Measurements from ENCODE around the gene MBD5. TPM values are rescaled to one million over a fixed set of nuclear protein-coding genes. Genes with fewer than 3 reads are reported as not detected.
"Not testable (repeated sequence)": the region's sequence is repeated elsewhere in the genome, so short reads cannot be mapped to it uniquely, and the experiment has no call there.

The MBD5 gene
- polyA plus RNA-seq, 3 donors from 2014 or later: 10.0 to 19.2 (median 14.3) TPM

DNA sequence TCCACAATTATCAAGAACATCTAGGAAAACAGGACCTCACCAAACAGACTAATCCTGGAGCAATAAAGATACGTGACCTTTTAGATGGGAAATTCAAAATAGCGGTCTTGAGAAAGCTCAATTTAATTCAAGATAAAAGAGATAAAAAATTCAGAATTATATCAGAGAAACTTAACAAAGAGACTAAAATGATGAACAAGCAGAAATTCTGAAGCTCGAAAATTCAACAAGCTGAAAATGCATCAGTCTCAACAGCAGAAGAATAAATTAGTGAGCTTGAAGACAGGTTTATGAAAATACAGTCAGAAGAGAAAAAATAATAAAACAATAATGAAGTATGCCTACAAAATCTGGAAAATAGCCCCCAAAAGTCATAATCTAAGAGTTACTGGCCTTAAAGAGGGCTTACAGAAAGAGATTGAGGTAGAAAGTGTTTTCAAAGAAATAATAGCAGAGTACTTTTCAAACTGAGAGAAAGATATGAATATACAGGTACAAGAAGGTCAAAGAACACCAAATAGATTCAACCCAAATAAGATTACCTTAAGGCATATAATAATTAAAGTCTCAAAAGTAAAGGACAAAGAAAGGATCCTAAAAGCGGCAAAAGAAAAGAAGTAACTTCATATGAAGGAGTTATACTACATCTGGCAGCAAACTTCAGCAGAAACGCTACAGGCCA is 13.5 kb upstream of the MBD5 start:
- H3K9me3 Mint-ChIP-seq: peaks cover 0 to 8% (median 2%) of the 10 kb centered on the region in 6 donors
- no peak overlapping the region for H3K4me3 Mint-ChIP-seq
- no peak overlapping the region for H3K27ac Mint-ChIP-seq
- no peak for DNase-seq
- H3K4me1 Mint-ChIP-seq: peaks cover 52 to 89% of the 10 kb centered on the region in 2 donors
- peaks cover 0 to 1% (median 0%) of the 10 kb centered on the region in 3 donors for H3K27me3 Mint-ChIP-seq (ENCODE audit: low read depth in 3 of 3)
- H3K36me3 Mint-ChIP-seq: peaks cover 0 to 28% (median 9%) of the 10 kb centered on the region in 3 donors

- peaks cover 51 to 92% of the 10 kb centered on the region in 2 donors for H3K4me1 Mint-ChIP-seq
Measured at GRCh38 chr2:148008411-148008810, 12.5 kb upstream of the MBD5 start.

DNA sequence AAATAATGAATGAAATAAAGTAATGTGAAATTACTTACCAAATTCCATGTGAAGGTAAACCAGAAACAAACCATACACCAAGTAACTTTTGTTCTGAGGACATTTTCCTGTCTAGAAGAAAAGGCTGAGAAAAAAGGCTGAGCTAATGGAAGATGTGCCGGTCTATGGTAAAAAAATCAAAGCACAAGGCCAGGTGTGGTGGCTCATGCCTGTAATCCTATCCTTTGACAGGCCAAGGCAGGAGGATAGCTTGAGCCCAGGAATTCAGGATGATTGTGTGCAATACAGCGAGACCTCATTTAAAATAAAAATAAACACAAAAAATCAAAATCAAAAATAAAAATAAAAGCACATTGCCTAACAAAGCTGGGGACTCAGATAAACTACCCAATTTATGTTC is 7.0 kb upstream of the MBD5 start:
- peaks cover 33 to 75% of the 10 kb centered on the region in 2 donors for H3K4me1 Mint-ChIP-seq
- H3K4me3 Mint-ChIP-seq: no peak overlapping the region
- no peak overlapping the region for H3K27ac Mint-ChIP-seq
- H3K27me3 Mint-ChIP-seq (ENCODE audit: low read depth in 3 of 3): peaks cover 0 to 1% (median 0%) of the 10 kb centered on the region in 3 donors
- no peaks in the 10 kb centered on the region for H3K9me3 Mint-ChIP-seq
- DNase-seq: no peak
- H3K36me3 Mint-ChIP-seq: peaks cover 0 to 5% (median 0%) of the 10 kb centered on the region in 3 donors

More at GRCh38 chr2:148008411-148008810, 12.5 kb upstream of the MBD5 start:
- not testable (repeated sequence) for H3K27me3 Mint-ChIP-seq (ENCODE audit: low read depth in 3 of 3); H3K4me3 Mint-ChIP-seq; H3K27ac Mint-ChIP-seq; DNase-seq; H3K9me3 Mint-ChIP-seq
- H3K36me3 Mint-ChIP-seq: peaks cover 0 to 19% (median 2%) of the 10 kb centered on the region in 3 donors

GRCh38 chr2:148014616-148015015 is 6.3 kb upstream of the MBD5 start:
- Mint-ChIP-seq H3K27ac (no peak overlapping the region), H3K27me3 (ENCODE audit: low read depth in 3 of 3) (peaks cover 0 to 2% (median under 1%) of the 10 kb centered on the region in 3 donors), H3K4me3 (no peak overlapping the region), H3K36me3 (peaks cover 0 to 5% (median 0%) of the 10 kb centered on the region in 3 donors), H3K4me1 (peaks cover 38 to 75% of the 10 kb centered on the region in 2 donors), H3K9me3 (no peaks in the 10 kb centered on the region)
- DNase-seq: no peak

DNA sequence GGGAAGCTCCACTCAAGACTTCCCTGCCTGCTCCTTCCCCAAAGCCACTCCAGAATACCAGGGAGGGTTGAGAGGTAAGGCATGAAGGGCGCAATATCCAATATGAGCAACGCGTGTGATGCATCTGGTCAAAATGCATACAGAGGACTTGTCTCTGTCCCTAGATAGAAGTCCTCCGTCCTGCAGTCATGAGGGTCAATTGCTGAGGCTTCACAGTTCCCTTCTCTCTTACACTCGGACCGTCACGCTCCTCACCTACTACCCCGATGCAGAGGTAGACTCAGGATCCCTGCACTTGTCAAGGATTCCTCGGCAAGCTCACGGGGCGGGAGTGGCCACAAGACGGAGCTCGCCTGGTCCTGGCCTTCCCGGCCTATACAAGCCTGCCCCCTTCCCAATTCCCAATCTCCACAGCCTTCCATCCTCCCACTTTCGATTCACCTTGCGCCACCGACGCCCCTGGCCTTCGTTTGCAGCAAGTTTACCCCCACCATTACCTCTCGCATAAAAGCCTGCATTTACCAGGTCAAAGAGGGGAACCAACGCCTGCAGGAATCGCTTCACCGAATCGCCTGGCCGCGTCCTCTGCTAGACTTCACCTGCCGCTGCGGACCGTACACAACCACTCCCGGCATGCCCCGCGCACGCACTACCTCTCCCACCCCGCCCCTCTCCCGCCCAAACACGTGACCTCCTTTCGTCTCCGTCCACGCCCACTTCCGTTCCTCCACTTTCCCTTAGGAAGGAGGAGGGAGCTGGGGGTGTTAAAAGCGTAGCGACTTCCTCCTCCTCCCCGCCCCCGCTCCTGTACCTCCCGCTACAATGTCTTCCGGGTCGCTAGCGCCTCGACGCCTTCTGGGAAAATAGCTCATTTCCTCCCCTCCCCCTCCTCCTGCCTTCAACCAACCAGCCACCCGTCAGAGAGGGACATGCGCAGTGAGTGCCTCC is 506 bp upstream of the MBD5 start, which contains the start of gene ORC4:
ORC4 (minus strand) TSS at position 627 of the 948 bp plus-strand sequence. CDS start 44,779 bp downstream, outside the sequence.
- Mint-ChIP-seq H3K4me3 (peak within 1 kb of the TSS; percentile 97 to 100 (median 99)), H3K4me1 (peaks cover 60 to 81% of the 10 kb centered on the region in 2 donors), H3K36me3 (no peaks in the 10 kb centered on the region)

GRCh38 chr2:148021886-148022285 is 995 bp downstream of the MBD5 start:
- Mint-ChIP-seq H3K27me3 (ENCODE audit: low read depth in 3 of 3) (peaks cover 10 to 16% (median 13%) of the 10 kb centered on the region in 3 donors), H3K27ac (peak overlapping the region; percentile 87 to 99 (median 96)), H3K9me3 (no peaks in the 10 kb centered on the region), H3K4me3 (peak overlapping the region; percentile 97 to 100 (median 99)), H3K4me1 (peaks cover 57 to 75% of the 10 kb centered on the region in 2 donors), H3K36me3 (no peaks in the 10 kb centered on the region)
- DNase-seq: no peak

More for the DNA sequence above, 506 bp upstream of the MBD5 start, which contains the start of gene ORC4:
- Mint-ChIP-seq H3K27ac (peak within 1 kb of the TSS; percentile 87 to 99 (median 96)), H3K27me3 (ENCODE audit: low read depth in 3 of 3) (peaks cover 10 to 16% (median 13%) of the 10 kb centered on the region in 3 donors), H3K9me3 (no peaks in the 10 kb centered on the region)
- peak; percentile 93 to 96 (median 95) for DNase-seq

DNA sequence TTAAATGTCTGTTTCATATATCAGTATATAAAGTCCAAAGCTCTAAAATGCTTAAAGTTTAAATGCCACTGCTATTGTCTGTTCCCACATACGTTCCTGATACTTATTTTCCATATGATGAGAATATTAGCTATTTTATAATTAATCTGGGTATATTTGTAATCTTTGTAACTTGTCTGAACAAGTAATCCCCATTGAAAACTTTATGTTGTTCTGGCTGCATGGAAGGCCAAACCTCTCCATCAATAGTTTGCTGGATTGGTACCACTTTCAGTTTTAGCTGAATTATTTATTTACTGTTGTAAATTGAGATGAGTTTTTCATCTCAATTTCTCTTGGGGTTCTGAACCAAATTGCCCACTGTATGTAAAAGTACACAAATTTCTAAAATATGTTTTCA is 1.5 kb downstream of the MBD5 start:
- peaks cover 57 to 74% of the 10 kb centered on the region in 2 donors for H3K4me1 Mint-ChIP-seq
- peaks cover 10 to 16% (median 13%) of the 10 kb centered on the region in 3 donors for H3K27me3 Mint-ChIP-seq (ENCODE audit: low read depth in 3 of 3)
- no peaks in the 10 kb centered on the region for H3K36me3 Mint-ChIP-seq
- no peaks in the 10 kb centered on the region for H3K9me3 Mint-ChIP-seq
- DNase-seq: no peak
- peak overlapping the region; percentile 87 to 99 (median 96) for H3K27ac Mint-ChIP-seq
- H3K4me3 Mint-ChIP-seq: peak overlapping the region; percentile 97 to 100 (median 99)

GRCh38 chr2:148022882-148023281 is 2.0 kb downstream of the MBD5 start:
- no peak for DNase-seq
- Mint-ChIP-seq H3K27ac (peak overlapping the region; percentile 73 to 98 (median 88)), H3K36me3 (no peaks in the 10 kb centered on the region), H3K27me3 (ENCODE audit: low read depth in 3 of 3) (peaks cover 10 to 16% (median 13%) of the 10 kb centered on the region in 3 donors), H3K9me3 (no peaks in the 10 kb centered on the region), H3K4me3 (peak overlapping the region; percentile 54 to 100 (median 97)), H3K4me1 (peaks cover 55 to 70% of the 10 kb centered on the region in 2 donors)

DNA sequence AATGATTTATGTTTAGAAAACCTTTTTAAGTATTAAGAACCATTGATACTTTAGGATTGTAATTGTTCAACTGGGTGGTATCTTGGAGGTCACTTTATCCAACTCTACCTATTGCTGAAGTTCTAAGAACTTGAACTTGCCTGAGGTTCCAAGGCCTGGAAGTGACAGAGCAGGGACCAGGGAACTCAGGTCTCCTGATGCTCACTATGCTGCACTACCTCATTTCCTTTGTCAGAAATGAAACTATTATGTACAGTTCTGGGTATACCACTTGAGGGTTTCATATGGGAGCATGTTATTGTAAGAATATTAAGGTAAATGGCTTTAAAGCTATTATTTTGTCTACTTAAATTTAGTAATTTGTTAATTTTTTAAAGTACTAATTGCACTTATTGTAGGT is 3.0 kb downstream of the MBD5 start:
- Mint-ChIP-seq H3K4me1 (peaks cover 48 to 60% of the 10 kb centered on the region in 2 donors), H3K4me3 (peak overlapping the region; percentile 34 to 77 (median 61)), H3K27me3 (ENCODE audit: low read depth in 3 of 3) (peaks cover 10 to 16% (median 13%) of the 10 kb centered on the region in 3 donors), H3K9me3 (no peaks in the 10 kb centered on the region), H3K27ac (peak overlapping the region; percentile 84 to 94 (median 88)), H3K36me3 (no peaks in the 10 kb centered on the region)
- no peak for DNase-seq

- Mint-ChIP-seq H3K36me3 (no peaks in the 10 kb centered on the region), H3K4me3 (no peak overlapping the region)
Measured at GRCh38 chr2:148026573-148026972, 5.7 kb downstream of the MBD5 start.

DNA sequence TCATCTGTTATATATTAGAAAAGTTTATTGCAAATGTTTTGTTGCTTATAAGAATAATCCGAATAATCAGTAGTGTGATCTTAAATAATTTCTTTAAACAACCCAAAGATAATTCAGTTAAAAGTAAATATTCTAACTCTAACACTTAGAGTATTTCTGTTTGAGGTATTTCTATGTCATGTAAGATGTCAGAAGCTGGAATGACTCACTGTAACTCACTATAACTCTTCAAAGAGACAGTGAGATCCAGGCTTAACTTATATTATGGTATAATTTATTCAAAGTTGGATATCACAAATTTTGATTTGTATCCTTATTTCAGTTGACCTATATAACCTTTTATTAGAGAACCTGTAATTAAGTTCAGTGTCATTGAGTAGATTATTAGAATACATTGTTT is 6.9 kb downstream of the MBD5 start:
- Mint-ChIP-seq H3K4me3 (no peak overlapping the region), H3K4me1 (peaks cover 20 to 29% of the 10 kb centered on the region in 2 donors), H3K9me3 (no peaks in the 10 kb centered on the region), H3K27me3 (ENCODE audit: low read depth in 3 of 3) (peaks cover 0 to 1% (median 0%) of the 10 kb centered on the region in 3 donors), H3K36me3 (no peaks in the 10 kb centered on the region), H3K27ac (no peak overlapping the region)
- no peak for DNase-seq

More at GRCh38 chr2:148026573-148026972, 5.7 kb downstream of the MBD5 start:
- H3K9me3 Mint-ChIP-seq: no peaks in the 10 kb centered on the region
- no peak for DNase-seq
- peaks cover 31 to 35% of the 10 kb centered on the region in 2 donors for H3K4me1 Mint-ChIP-seq
- peaks cover 0 to 3% (median 0%) of the 10 kb centered on the region in 3 donors for H3K27me3 Mint-ChIP-seq (ENCODE audit: low read depth in 3 of 3)
- H3K27ac Mint-ChIP-seq: no peak overlapping the region

GRCh38 chr2:148028781-148029180 is 7.9 kb downstream of the MBD5 start:
- H3K27ac Mint-ChIP-seq: no peak overlapping the region
- peaks cover 11 to 23% of the 10 kb centered on the region in 2 donors for H3K4me1 Mint-ChIP-seq
- DNase-seq: no peak
- no peaks in the 10 kb centered on the region for H3K36me3 Mint-ChIP-seq
- no peaks in the 10 kb centered on the region for H3K9me3 Mint-ChIP-seq
- H3K27me3 Mint-ChIP-seq (ENCODE audit: low read depth in 3 of 3): peaks cover 0 to 1% (median 0%) of the 10 kb centered on the region in 3 donors
- H3K4me3 Mint-ChIP-seq: no peak overlapping the region

GRCh38 chr2:148031152-148031551 is 10.3 kb downstream of the MBD5 start:
- DNase-seq: no peak
- H3K4me1 Mint-ChIP-seq: peaks cover 0 to 15% of the 10 kb centered on the region in 2 donors
- no peak overlapping the region for H3K27ac Mint-ChIP-seq
- H3K9me3 Mint-ChIP-seq: no peaks in the 10 kb centered on the region
- no peak overlapping the region for H3K4me3 Mint-ChIP-seq
- H3K36me3 Mint-ChIP-seq: peaks cover 0 to 3% (median 0%) of the 10 kb centered on the region in 3 donors
- H3K27me3 Mint-ChIP-seq (ENCODE audit: low read depth in 3 of 3): peaks cover 0 to 1% (median 0%) of the 10 kb centered on the region in 3 donors

Measured in immature natural killer cell (primary cell).